NCI-H1694 (cell line): ENCODE results near the gene PARN.

Experiments used
- DNase-seq: peaks from one replicate; lab custom pipeline; 2025; lab: John Stamatoyannopoulos, UW

Gene PARN

GRCh38 chr16:14529010-14529669 is 100.9 kb downstream of the PARN start:
- DNase-seq, result peak; percentile 74

DNA sequence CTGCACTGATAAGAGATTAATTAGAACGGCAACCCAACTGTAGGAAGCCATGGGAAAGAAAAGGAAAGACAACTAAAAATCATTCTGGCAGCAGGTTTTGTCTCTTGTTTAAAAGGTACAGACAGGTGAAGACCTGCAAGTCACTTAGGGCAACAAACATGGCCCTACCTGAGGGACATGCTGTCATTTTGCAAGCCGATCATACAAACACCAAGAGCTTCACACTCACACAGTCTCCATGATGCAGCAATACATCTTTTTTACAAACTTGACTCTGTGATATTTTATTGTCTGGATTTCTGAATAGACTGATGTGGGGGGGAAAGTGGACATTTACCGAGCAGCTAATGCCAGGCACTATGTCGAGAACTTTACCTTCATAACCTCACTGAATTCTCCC is 101.8 kb downstream of the PARN start:
- DNase-seq, result no peak

- DNase-seq, result no peak
Measured at GRCh38 chr16:14527411-14528044, 102.5 kb downstream of the PARN start.

- no peak for DNase-seq
Measured at GRCh38 chr16:14525596-14525995, 104.5 kb downstream of the PARN start.

- DNase-seq, result no peak
Measured at GRCh38 chr16:14524979-14525378, 105.1 kb downstream of the PARN start.

DNA sequence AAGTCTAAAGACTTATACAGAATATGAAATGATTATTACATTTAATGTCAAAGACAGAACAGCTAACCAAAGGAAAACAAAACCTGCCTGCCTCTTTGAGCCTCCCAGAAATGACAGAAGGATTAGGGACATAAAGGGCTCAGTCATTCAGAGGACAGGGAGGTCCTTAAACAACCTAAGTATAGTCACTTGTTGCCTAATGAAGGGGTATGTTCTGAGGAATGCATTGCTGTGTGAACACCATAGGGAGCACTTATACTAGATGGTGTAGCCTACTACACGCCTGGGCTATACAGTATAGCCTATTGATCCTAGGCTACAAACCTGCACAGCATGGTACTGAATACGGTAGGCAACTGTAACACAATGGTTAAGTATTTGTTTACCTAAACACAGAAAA is 106.4 kb downstream of the PARN start:
- no peak for DNase-seq

DNA sequence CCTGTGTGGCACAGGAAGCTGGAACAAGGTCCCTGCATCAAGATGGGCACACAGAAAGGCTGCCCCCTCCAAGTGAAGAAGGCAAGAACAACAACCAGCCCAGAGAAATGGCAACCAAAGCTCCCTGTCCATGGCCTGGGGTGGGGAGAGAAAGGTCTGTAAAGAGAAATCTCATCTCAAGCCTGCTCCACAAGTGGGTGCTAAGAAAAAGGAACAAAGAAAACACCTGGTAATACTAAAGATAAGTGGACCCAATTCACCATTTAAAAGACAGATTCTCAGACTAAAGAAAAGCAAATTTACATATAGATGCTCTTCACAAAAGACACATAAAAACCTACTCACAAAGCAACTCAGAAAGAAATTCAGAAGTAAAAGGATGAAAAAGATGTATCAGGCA is 107.4 kb downstream of the PARN start:
- DNase-seq, result no peak

- DNase-seq, result no peak
Measured at GRCh38 chr16:14520753-14521152, 109.3 kb downstream of the PARN start.

- no peak for DNase-seq
Measured at GRCh38 chr16:14514967-14515366, 115.1 kb downstream of the PARN start.

DNA sequence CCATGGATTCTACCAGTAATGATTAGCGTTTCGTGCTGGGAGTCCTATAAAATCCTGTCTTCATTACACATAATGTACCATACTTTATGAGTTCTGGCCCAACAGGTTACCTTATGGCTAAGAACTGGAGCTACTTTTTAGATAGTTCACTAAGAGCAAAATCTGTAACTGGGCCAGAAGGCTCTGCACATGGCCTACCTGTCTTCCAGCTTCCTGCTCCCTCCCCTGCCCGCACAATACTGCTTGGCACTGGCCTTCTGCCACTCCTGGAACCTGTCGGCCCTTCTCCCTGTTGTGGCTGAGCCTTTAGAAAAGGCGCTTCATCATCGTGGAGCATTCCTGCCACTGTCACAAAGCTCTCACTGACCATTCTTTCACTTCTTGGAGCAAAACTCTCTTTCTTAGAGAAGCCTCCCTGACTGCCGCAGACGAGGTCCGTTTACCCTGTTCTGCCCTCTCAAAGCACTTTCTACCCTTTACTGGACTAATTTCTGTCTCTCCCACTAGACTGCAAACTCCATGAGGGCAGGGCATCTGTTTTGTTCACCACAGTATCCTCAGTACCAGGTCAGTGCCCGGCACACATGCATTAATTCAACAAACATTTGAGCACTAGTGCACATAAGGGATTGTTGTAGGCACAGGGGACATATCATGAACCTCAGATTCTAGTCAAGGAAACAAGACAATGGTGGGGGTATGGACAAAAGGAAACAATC is 116.5 kb downstream of the PARN start:
- no peak for DNase-seq

GRCh38 chr16:14511800-14512135 is 118.3 kb downstream of the PARN start:
- no peak for DNase-seq

DNA sequence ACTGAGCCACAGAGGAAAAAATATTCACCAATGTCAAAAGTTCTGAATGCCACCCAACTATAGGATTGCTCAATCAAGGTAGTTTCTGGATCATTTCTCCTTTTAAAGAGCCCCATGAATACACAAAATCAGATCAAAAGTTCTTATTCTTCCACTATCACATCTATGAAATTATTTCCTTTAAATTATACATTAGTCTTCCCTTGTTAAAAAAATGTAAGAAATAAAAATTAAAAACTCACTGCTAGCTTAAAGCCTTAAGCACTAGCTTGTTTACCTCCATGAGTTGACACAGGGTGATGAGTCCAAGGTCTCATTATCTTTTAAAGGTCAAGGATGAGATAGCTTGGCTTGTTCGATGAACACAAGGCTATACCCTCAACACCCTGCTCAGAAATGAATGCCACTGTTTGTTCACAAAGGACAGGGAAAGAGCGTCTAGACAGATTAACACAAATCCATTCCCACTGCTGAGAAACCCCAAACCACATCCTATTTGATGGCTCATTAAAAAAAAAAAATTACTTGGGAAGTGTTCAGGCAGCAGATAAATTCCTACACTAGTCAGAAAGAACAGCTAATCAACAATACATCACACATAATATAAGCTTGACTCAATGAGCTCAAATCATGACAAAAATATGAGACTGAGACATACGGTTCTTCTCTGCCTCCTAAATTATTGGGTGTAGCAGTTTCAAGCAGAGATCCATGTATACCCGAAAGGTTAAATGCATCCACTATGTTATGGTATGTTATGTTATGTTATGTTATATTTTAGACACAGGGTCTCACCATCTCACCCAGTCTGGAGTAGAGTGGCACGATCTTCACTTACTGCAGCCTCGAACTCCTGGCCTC is 118.9 kb downstream of the PARN start:
- DNase-seq, result no peak

DNA sequence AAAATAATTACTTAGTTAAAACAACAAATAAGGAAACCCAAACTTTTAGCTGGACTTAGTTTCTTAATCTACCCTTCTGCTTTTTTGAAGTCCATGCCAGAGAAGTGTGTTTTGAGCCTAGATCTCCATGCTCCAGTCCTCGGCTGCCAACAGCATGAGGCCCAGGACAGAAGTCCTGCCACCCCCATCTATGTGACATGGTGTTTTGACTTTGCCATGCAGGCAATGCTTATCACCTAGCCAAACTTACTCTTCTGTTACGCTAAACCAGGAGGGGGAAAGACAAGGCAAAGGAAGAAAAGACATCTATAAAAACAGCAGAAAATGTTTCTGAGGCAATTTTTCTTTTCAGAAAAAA is 119.5 kb downstream of the PARN start:
- no peak for DNase-seq

GRCh38 chr16:14509675-14510132 is 120.4 kb downstream of the PARN start:
- no peak for DNase-seq

- peak; percentile 7 for DNase-seq
Measured at GRCh38 chr16:14509055-14509454, 121.0 kb downstream of the PARN start.

DNA sequence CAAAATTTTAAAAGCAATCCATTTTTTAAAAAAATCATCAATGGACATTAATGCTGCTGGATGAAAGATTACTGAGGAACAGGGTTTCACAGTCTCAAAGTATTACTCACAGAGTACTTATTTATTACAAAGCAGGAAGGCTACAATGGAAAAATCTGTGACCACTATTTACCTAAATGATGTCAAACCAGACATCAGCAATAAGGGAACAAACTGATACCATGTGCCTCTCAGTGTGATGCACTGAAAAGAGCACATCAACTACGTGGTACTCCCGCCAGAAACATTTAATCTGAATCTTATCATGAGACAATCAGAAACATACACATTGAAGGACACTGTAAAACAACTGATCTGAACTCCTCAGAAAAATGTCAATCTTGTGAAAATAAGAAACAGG is 124.2 kb downstream of the PARN start:
- DNase-seq, result no peak

- DNase-seq, result no peak
Measured at GRCh38 chr16:14502932-14503741, 126.9 kb downstream of the PARN start.

DNA sequence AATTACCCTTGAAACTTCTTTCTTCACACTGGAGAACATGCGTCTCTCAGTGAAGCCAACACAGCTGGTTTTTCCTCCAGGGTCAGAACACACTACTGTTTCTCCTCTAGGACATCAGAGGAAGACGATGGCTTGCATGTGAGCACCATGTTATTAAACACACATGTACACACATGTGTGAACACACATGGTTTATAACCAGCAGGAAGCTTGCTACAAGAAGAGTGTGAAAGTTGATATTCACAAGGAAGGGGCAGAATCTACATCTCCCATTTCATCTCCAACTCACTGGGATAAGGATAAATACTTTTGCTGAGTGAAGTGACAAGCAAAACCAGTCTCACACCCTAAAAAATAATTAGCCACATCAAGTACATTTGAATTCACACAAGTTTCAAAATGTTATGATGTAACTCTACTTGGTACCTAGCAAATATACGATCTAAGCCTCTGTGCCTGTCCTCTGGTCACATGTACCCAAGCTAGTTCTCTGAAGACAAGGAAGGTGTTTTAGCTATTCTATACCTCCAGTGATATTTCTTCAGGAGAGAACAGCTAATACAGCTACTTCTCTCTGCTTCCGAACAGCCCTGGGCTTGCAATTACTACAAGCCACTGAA is 127.7 kb downstream of the PARN start:
- no peak for DNase-seq

- peak; percentile 77 for DNase-seq
Measured at GRCh38 chr16:14501331-14502255, 128.5 kb downstream of the PARN start.

DNA sequence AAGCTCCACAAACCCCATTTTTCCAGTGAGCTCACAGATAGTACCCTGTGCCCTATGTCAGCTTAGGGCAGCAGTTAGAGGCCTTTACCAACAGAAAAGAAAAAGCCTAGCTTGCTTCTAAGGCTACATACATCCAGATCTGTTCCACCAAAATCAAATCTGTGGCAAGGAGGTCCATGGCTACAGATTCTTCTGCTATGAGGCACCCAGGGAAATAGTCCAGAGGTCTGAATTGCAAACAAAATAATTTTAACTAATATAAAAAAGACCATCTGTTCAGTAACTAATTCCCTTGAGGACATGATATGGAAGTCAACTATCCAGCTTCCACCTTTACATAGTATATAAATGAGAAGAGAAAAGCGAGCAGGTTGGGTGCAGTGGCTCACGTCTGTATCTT is 129.3 kb downstream of the PARN start:
- peak; percentile 31 for DNase-seq
